ENCODE data around the gene ULBP2. TPM values are rescaled to one million over a fixed set of nuclear protein-coding genes. Genes with fewer than 3 reads are reported as not detected.

ULBP2 gene
- total RNA-seq, 2 experiments from 2014 or later: 0.60 to 2.6 TPM

GRCh38 chr6:149931501-149931900 lies 10.3 kb upstream of the ULBP2 start:
- Histone ChIP-seq H3K36me3 (ENCODE audit: insufficient read depth, low read length) (no peaks in the 10 kb centered on the region), H3K4me1 (ENCODE audit: insufficient read depth, low read length, poor library complexity, severe bottlenecking) (no peaks in the 10 kb centered on the region), H3K4me3 (ENCODE audit: low read depth, low read length, poor library complexity, severe bottlenecking) (no peak overlapping the region), H3K9me3 (ENCODE audit: low read length) (no peaks in the 10 kb centered on the region), H2AFZ (ENCODE audit: low read length) (no peak overlapping the region), H3K4me2 (ENCODE audit: low read length) (no peak overlapping the region), H3K27ac (ENCODE audit: low read depth, low read length, poor library complexity, severe bottlenecking) (no peak overlapping the region), H3K79me2 (ENCODE audit: insufficient read depth, low read depth, low read length) (no peaks in the 10 kb centered on the region), H4K20me1 (ENCODE audit: insufficient read depth, low read length) (no peaks in the 10 kb centered on the region), H3K9me2 (ENCODE audit: insufficient read depth, low read length) (no peaks in the 10 kb centered on the region)
- no TSS peak for BruUV-seq (replicated peaks)
- CTCF ChIA-PET (ENCODE audit: unreplicated experiment): interaction anchor here (0.6 kb wide), 1 partner anchor 464 kb away, joined by 3 read pairs; no protein-coding TSS in a partner anchor
- TF ChIP-seq EZH2phosphoT487 (IDR thresholded peaks at IDR 0.05; ENCODE audit: borderline replicate concordance, low read depth, low read length): no peak
- TF ChIP-seq, protein P1, sequence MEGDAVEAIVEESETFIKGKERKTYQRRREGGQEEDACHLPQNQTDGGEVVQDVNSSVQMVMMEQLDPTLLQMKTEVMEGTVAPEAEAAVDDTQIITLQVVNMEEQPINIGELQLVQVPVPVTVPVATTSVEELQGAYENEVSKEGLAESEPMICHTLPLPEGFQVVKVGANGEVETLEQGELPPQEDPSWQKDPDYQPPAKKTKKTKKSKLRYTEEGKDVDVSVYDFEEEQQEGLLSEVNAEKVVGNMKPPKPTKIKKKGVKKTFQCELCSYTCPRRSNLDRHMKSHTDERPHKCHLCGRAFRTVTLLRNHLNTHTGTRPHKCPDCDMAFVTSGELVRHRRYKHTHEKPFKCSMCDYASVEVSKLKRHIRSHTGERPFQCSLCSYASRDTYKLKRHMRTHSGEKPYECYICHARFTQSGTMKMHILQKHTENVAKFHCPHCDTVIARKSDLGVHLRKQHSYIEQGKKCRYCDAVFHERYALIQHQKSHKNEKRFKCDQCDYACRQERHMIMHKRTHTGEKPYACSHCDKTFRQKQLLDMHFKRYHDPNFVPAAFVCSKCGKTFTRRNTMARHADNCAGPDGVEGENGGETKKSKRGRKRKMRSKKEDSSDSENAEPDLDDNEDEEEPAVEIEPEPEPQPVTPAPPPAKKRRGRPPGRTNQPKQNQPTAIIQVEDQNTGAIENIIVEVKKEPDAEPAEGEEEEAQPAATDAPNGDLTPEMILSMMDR (conservative IDR thresholded peaks at IDR 0.05; ENCODE audit: low read length): no peak
- intact Hi-C loops (cut with micrococcal nuclease; ENCODE audit: unreplicated experiment): loop anchor here (10.0 kb wide), 1 partner anchor 463 kb away; no protein-coding TSS in a partner anchor
- DNase-seq (ENCODE audit: low spot score): no peak
- POLR2A ChIA-PET: no interaction called here

DNA sequence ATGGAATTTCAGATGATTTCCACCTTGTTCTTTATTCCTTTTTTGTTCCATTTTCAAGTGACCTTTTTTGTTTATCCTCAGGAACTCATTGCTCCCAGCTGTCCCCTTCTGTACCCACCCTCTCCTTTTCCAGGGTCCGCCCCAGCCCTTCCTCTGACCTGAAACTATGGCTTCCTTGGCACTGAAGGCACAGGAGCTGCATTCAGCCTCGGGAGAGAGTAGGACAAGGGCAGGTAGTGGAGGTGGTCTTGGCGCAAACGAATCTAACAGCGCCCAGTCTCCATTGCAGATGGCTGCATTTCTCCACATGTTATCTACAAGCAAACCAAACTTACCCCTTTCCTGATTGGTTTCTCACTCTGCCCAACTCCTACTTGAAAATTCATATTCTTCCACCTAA lies 8.8 kb upstream of the ULBP2 start:
- CTCF ChIA-PET (ENCODE audit: unreplicated experiment): no interaction called here
- POLR2A ChIA-PET: interaction anchor here (0.5 kb wide), 1 partner anchor 859 kb away, joined by 3 read pairs; no protein-coding TSS in a partner anchor

DNA sequence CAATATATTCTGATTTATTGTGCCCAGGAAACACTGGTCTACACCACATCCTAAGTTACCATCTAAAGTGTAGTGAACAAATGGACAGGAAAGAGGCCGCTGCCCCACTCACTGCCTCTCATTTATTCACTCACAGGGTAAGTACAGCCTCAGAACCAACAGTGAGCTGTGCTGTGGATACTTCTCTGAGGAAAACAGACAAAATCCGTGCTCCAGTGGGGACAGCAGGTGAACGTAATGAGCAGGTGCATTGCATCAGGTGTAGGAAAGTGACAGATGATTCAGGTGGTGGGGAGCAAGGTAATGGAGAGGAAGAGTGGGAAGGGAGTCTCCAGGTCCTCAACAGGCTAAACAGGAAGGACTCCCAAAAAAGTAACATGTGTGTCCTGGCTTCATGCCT lies 8.4 kb upstream of the ULBP2 start:
- TF ChIP-seq, protein P1 (conservative IDR thresholded peaks at IDR 0.05; ENCODE audit: low read length): no peak
- no peak for TF ChIP-seq EZH2phosphoT487 (IDR thresholded peaks at IDR 0.05; ENCODE audit: borderline replicate concordance, low read depth, low read length)
- Histone ChIP-seq H3K27ac (ENCODE audit: low read depth, low read length, poor library complexity, severe bottlenecking) (no peak overlapping the region), H3K79me2 (ENCODE audit: insufficient read depth, low read depth, low read length) (no peaks in the 10 kb centered on the region), H2AFZ (ENCODE audit: low read length) (no peak overlapping the region), H3K4me1 (ENCODE audit: insufficient read depth, low read length, poor library complexity, severe bottlenecking) (peaks cover 3% of the 10 kb centered on the region), H3K9me2 (ENCODE audit: insufficient read depth, low read length) (no peaks in the 10 kb centered on the region), H3K9me3 (ENCODE audit: low read length) (no peaks in the 10 kb centered on the region), H4K20me1 (ENCODE audit: insufficient read depth, low read length) (no peaks in the 10 kb centered on the region), H3K4me3 (ENCODE audit: low read depth, low read length, poor library complexity, severe bottlenecking) (no peak overlapping the region), H3K4me2 (ENCODE audit: low read length) (no peak overlapping the region), H3K36me3 (ENCODE audit: insufficient read depth, low read length) (no peaks in the 10 kb centered on the region)
- no TSS peak for BruUV-seq (replicated peaks)
- intact Hi-C loops (cut with micrococcal nuclease; ENCODE audit: unreplicated experiment): loop anchor here (10.0 kb wide), 1 partner anchor 461 kb away; no protein-coding TSS in a partner anchor
- ChIA-PET POLR2A (interaction anchor here (0.5 kb wide), 1 partner anchor 859 kb away, joined by 3 read pairs; no protein-coding TSS in a partner anchor), CTCF (ENCODE audit: unreplicated experiment) (no interaction called here)
- DNase-seq (ENCODE audit: low spot score): no peak

More for the DNA sequence above, 8.8 kb upstream of the ULBP2 start:
- intact Hi-C loops (cut with micrococcal nuclease; ENCODE audit: unreplicated experiment): loop anchor here (10.0 kb wide), 1 partner anchor 462 kb away; no protein-coding TSS in a partner anchor
- no peak overlapping the region for H2AFZ ChIP-seq (ENCODE audit: low read length)
- TF ChIP-seq EZH2phosphoT487 (IDR thresholded peaks at IDR 0.05; ENCODE audit: borderline replicate concordance, low read depth, low read length): no peak
- TF ChIP-seq, protein P1 (conservative IDR thresholded peaks at IDR 0.05; ENCODE audit: low read length): no peak
- no TSS peak for BruUV-seq (replicated peaks)
- no peaks in the 10 kb centered on the region for H3K9me3 ChIP-seq (ENCODE audit: low read length)
- no peak overlapping the region for H3K4me3 ChIP-seq (ENCODE audit: low read depth, low read length, poor library complexity, severe bottlenecking)
- no peaks in the 10 kb centered on the region for H3K36me3 ChIP-seq (ENCODE audit: insufficient read depth, low read length)
- H3K4me1 ChIP-seq (ENCODE audit: insufficient read depth, low read length, poor library complexity, severe bottlenecking): no peaks in the 10 kb centered on the region
- H3K27ac ChIP-seq (ENCODE audit: low read depth, low read length, poor library complexity, severe bottlenecking): no peak overlapping the region
- H4K20me1 ChIP-seq (ENCODE audit: insufficient read depth, low read length): no peaks in the 10 kb centered on the region
- DNase-seq (ENCODE audit: low spot score): no peak
- H3K4me2 ChIP-seq (ENCODE audit: low read length): no peak overlapping the region
- no peaks in the 10 kb centered on the region for H3K79me2 ChIP-seq (ENCODE audit: insufficient read depth, low read depth, low read length)
- H3K9me2 ChIP-seq (ENCODE audit: insufficient read depth, low read length): no peaks in the 10 kb centered on the region
